GM12872 (cell line): ENCODE results near the gene TCF7.

Experiments
- TF ChIP-seq, protein P1 (sequence below): IDR thresholded peaks from 3 replicates; pipeline ENCODE4 v1.5.1; 2011; ENCODE audit warnings: low read depth, mild to moderate bottlenecking, low read length, moderate library complexity; ENCODE audit not compliant: insufficient read depth

The TCF7 gene

DNA sequence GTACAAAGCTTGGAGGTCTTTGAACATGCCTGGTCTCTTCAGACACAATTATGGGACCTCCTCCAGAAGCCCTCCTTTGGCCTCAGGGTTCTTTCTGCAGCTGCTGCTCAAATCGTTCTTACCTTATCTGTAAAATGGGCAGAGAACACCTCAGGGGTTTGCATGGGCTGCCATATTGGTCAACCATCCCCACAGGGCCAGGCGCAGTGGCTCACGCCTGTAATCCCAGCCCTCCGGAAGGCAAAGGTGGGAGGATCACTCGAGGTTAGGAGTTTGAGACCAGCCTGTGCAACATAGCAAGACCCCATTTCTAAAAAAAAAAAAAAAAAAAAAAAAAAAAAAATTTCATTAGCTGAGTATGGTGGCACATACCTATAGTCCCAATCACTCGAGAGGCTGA is 29.1 kb upstream of the TCF7 start:
- TF ChIP-seq, protein P1, sequence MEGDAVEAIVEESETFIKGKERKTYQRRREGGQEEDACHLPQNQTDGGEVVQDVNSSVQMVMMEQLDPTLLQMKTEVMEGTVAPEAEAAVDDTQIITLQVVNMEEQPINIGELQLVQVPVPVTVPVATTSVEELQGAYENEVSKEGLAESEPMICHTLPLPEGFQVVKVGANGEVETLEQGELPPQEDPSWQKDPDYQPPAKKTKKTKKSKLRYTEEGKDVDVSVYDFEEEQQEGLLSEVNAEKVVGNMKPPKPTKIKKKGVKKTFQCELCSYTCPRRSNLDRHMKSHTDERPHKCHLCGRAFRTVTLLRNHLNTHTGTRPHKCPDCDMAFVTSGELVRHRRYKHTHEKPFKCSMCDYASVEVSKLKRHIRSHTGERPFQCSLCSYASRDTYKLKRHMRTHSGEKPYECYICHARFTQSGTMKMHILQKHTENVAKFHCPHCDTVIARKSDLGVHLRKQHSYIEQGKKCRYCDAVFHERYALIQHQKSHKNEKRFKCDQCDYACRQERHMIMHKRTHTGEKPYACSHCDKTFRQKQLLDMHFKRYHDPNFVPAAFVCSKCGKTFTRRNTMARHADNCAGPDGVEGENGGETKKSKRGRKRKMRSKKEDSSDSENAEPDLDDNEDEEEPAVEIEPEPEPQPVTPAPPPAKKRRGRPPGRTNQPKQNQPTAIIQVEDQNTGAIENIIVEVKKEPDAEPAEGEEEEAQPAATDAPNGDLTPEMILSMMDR, result no peak

DNA sequence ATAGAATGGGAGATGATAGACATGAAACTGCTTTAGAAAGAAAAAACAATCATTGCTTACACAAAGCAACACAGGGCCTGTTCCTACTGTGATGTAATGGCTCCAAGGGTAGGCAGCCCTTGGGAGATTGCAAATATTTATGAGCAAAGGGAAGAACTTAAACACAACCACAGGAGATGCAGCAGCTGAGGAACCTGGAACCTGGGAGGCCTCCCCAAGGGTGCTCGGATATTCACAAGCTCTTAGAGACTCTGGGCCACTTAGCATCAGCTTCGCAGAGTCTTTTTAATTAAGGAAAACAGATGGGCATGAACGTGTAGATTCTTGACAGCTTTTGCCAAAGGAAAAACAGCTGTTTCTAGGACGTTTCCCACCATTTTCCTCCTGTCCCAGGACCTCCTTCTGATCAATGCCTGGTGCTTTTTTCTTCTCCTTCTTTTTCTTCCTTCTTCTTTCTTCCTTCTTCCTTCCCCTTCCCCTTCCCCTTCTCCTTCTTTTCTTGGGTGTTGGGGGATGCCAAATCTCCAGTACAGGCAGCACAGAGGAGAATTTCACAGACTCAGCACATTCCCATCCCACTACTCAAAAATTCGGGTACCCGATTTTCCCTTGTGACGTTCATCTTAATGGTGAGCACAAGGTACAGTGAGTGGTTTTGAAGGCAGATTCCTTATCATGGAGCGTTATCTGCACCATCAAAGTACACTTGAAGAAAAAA is 28.1 kb upstream of the TCF7 start:
- TF ChIP-seq, protein P1, result no peak

- TF ChIP-seq, protein P1, result no peak
Measured at GRCh38 chr5:134086943-134087305, 27.6 kb upstream of the TCF7 start.

DNA sequence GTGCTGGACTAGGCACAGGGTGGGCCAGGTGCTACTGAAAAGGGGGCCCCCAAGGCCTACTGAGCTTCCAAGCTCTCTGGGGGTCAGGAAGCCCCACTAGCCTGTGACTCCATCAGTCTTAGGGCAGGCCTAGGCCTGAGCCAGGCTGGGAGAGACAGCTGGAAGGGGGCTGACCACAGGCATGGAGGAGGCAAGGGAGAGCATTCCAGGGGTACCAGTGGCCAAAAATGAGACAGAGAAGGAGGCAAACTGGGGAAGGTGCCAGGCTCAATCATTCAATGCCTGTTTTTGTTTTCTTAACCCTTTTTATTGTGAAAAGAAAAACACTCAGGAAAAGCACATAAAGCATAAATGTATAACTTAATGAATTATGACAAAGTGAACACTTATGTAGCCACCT is 26.2 kb upstream of the TCF7 start:
- TF ChIP-seq, protein P1, result no peak

- TF ChIP-seq, protein P1, result no peak
Measured at GRCh38 chr5:134088994-134089560, 25.4 kb upstream of the TCF7 start.

- TF ChIP-seq, protein P1, result no peak
Measured at GRCh38 chr5:134090522-134090921, 24.0 kb upstream of the TCF7 start.

DNA sequence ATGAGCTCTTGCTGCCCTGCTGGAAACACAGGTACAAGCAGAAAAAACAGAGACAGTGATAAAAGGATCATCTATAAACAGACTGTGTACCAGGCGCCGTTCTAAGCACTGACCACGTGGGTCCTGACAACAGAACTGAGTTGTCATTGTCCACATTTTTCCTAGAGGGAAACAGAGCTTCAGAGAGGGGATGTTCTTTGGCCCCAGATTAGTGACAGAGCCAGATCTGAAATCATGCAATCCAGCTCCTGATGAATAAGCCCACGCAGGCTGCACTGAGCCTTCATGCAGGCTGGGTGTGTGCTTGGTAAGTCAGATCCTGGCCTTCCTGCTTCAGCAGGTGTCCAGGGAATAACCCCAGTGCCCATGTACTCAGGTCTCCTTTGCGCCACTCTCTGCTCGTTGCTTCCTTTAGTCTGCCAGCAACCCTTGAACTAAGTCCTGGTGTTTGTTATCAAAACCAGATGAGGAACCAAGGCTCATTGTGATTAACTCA is 22.8 kb upstream of the TCF7 start:
- TF ChIP-seq, protein P1, result no peak
